GM21515 (cell line): ENCODE data around the gene KMT2C.

ENCODE experiments used
- ATAC-seq: cut with Tn5 transposase; IDR thresholded peaks from one replicate; pipeline ENCODE4 v1.9.1; 2021; ENCODE audit not compliant: unreplicated experiment

The KMT2C gene

DNA sequence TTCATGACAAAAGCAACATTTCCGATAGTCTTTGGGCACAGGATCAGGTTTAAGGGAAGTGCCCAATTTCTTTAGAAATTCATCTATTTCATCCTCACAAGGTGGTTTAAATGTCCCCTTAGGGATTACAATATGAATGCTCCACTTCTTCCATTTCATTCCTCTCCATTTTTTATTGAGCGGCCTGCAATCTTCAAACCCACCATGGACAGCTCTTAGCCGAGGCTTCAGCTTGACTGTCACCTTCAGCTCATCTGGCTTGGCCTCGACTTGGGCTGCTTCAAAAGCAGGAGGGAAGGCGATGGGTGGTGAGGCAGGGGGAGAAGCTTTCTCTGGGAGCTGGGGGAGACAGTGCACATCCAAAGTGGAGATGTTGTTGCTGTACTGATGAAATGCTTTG lies 287.1 kb downstream of the KMT2C start:
- ATAC-seq = no peak

DNA sequence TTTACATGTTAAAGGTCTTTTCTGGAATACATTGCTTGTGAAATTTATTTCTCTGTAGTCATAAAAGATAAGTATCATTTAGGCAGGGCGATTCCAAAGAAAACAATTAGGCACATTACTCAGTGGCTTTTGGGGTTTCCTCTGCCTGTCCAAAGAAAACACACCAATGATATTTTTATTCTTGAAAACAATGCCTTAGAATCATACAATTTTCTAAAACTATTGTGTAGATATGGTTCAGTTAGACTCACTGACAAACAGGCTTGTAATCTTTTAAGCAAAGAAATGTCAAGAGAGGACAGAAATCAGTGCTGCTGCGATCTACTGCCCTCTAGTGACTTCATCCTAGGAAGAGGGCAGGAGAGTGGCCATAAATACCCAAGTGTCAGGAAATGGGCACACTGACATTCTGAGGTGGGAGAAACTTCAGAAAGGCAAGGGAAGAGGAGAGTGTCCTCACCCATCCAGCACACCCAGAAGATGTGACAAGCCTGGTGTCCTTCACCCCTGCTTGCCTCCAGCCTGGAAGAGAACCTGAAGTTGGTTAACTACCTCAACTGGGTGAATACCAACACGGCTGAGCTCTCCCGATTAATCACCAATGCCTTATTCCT lies 289.8 kb downstream of the KMT2C start:
- no peak for ATAC-seq

DNA sequence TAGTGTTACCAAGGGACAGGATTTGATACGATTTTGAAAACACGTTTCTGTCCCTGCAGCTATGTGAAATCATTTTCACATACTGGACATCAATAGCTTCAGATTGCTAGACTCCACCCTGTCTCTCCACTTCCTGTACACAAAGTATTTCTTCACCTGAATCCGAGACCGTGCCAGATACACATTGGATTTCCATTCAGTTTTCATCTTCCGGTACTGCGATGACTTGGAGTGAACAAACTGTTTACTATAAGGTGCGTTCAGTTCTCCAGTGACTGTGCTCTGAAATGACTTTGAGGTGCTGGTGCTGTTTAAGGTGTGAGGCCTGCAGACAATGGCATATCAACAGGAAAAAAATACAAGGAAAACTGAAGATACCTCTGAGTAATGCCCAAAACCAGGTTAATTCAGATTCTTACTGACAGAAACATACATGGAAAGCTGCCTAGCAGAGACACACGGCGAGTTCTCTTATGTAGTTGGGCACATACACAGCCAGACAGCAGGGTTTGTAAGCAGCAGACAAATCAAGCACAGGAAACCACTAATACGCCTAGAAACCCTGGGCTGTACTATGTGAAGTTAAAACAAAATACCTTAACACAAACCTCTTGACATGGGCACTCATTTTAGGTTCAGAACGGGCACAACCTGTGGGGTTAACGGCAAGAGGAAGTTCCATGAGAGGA lies 291.1 kb downstream of the KMT2C start:
- no peak for ATAC-seq

DNA sequence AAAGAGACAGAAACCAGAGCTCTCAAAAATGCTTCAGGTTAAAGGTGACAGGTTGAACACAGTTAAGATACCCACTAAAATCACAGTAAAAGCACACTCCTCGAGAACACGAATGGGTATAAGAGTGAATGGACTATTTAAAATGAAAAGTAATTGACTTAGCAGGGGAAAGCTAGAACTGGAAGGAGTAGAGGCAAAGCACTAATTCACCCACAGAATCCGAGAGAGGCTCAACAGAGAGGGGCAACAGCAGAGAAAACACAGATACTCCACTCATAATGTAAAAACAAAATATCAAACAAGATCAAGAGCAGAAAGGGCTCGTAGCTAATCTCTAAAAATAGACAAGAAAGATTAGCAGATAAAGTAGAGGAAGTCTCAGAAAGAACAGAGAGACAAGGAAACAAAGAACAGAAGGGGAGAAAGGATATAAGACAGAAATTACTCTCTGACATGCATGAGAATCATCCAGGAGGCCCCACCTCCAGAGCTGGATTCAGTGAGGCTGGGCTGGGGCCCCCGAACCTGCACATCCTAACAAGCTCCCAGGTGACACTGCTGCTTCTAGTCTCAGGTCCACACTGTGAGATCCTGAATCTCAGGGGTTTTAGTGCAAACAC lies 292.7 kb downstream of the KMT2C start:
- ATAC-seq = no peak

- ATAC-seq = no peak
Measured at GRCh38 chr7:152140560-152140959, 295.2 kb downstream of the KMT2C start.

GRCh38 chr7:152140067-152140466 lies 295.7 kb downstream of the KMT2C start:
- no peak for ATAC-seq

DNA sequence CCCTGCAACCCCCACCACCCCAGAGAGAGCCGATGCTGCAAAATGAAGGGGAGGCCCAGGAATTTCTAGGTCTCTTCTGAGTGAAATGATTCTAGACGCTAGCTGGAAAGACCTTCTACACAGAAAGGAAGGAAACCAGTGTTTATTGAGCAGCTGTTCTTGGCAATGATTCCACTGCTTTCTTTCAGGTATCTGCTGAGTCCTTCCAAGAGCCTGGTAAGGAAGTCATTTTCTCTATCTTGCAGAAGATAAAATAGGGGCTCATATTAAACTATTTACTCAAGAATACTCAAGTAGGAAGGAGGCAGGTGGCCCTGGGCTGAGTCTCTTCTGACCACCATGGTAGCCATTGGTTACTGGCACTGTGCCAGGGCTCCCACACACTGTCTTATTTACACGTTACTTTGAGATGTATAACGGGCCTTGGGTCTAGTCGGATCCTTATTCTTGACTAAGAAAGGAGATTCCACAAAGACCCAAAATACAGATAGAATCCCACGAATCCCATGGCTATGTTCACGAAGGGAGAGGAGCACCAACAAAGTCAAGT lies 298.3 kb downstream of the KMT2C start:
- no peak for ATAC-seq

GRCh38 chr7:152136686-152137085 lies 299.1 kb downstream of the KMT2C start:
- no peak for ATAC-seq

DNA sequence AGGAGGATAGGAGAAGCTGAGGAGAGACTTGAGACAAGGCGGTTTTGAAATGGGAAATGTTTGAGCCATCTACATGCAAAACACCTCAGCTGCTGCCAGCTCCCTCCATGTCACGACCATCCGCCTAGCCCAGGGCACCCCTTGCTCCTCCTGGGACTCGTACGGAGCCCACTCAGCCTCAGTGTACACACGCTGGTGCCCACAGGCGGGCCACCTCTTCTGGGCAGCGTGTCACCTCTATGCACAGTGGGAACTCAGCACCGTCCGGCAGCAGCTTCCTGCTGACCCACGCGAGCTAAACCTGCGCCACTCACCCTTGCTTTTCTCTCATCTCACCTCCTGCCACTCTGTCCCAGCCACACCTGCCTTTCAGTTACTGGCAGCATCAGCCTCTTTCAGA lies 302.0 kb downstream of the KMT2C start:
- ATAC-seq = no peak

DNA sequence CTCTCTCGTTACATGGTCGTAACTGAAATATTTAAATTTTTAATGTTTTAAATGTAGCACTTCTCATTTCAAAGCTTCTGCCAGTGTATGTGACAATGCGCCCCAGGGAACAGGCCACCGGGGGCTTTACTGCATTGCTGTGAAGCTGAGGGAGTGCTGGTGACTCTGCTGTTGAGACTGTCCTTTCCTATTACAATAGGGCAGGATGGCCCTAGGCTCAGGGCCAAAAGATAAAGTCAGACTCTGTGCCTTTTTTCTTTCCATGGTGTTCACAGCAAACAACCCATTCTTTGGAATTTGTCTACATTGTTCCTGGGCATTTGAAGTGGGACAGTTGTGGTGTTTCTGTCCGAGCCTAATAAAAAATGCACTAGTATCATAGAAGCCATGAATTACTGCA lies 303.0 kb downstream of the KMT2C start:
- no peak for ATAC-seq

GRCh38 chr7:152131981-152132494 lies 303.8 kb downstream of the KMT2C start:
- no peak for ATAC-seq

GRCh38 chr7:152130658-152131590 lies 304.9 kb downstream of the KMT2C start:
- ATAC-seq = no peak

GRCh38 chr7:152129682-152130081 lies 306.1 kb downstream of the KMT2C start:
- no peak for ATAC-seq

DNA sequence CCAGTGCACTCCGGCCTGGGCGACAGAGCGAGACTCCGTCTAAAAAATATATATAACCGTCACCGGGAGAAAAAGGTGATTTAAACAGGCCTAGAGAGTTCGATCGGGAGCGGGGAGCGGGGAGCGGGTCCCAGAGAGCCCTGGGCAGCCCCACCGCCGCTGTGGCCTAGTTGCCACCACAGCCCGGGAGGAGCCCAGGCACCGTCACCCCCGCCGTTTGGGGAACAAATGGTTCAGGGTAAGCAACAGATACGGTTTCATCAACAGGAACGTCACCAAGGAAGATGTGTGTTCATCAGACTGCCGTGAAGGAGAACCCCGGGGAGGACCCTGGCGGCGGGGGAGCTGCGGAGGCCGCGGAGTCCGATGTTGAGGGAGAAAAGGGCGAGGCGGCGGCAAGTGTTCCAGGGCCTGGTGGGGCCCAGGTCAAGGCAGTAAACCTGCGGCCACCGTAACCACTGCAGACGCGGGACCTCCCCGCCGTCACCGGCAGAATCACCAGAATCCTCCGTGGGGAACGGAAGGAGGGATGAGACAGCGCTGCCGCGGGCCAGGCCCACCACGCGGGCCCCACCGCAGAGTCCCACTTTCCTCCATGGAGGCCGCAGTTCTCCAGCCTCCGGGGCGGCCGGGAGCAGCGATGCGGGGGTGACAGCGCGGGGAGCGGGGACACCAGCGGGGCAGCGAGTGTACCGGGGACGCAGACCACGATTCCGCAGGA lies 306.9 kb downstream of the KMT2C start:
- ATAC-seq = no peak

DNA sequence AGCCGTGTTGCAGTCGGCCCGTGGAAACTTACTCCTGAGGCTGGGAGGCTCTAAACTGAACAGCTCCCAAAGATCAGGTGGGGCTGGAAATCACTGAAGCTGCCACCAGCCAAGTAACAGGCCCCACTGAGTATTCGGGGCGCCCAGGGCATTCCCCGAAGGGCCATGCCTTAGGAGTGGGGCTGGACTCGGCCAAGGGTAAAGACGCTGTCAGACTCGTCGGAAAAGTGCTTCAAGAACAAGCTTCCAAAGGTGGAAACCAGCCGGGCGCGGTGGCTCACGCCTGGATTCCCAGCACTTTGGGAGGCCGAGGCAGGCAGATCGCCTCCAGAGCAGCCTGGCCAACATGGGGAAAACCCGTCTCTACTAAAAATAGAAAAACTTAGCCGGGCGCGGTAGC lies 307.6 kb downstream of the KMT2C start:
- ATAC-seq = no peak

DNA sequence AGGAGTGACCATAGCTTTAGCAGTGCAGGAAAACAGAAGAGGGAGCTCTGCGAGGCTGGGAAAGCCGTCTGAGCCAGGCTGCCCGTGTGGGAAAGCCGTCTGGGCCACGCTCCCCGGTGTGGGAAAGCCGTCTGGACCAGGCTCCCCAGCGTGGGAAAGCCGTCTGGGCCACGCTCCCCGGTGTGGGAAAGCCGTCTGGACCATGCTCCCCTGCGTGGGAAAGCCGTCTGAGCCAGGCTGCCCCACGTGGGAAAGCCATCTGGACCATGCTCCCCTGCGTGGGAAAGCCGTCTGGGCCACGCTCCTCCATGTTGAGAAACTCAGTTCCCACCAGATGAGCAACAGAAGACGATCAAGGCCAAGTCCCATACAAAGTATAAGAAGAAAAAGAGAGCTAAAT lies 308.6 kb downstream of the KMT2C start:
- ATAC-seq = no peak

- no peak for ATAC-seq
Measured at GRCh38 chr7:152126741-152127140, 309.1 kb downstream of the KMT2C start.

DNA sequence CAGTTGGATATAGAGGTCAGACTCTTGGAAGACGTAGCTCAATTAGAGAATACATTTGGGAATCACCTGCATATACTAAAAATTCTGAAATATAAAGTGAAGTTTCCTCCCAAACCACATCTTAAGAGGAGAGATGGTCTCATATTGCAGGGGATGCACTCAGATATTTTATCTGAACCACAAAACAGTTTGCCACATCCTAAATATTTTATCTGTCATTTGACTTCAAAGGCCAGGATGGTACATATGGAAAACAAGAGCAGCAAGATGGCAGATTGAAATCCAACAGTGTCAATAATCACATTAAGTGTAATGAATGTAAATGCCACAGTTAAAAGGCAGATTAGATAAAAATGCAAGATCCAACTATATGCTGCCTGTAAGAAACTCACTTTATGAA lies 313.3 kb downstream of the KMT2C start:
- ATAC-seq = no peak

DNA sequence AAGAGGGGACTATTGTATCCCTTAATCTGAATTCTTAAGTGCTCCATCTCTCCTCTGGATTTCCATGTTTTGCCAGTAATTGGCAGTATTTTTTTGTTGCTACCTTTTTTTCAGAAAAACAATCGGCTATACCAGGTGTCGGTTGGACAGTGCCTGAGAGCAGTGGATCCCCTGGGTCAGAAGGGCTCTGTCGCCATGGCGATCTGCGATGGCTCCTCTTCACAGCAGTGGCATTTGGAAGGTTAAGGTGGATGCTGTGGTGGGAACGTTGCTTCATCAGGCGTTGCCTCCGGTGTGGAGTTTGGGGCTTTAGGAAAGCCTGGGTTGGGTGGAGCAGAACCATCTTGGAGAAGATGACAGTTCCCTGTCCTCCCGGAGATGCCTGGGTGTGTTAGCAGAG lies 314.4 kb downstream of the KMT2C start:
- ATAC-seq = no peak

DNA sequence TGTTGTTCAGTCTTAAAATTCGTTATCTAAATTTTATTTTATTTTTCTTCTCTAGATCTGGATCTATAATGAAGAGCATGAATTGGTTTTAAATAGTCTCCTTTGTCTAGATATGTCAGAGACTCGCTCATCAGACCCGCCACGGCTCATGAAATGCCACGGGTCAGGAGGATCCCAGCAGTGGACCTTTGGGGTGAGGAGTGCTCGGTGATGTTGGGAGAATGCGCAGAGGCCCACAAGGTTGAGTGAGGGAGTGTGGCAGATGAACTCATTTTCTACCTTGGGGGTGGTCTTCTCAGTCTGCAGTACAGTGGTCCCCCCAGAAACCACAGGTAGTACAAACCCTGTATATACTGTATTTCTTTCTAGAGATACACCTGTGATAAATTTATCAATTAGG lies 315.0 kb downstream of the KMT2C start:
- no peak for ATAC-seq
